ENCODE results near the gene DDI2. TPM values are rescaled to one million over a fixed set of nuclear protein-coding genes. Genes with fewer than 3 reads are reported as not detected.

DDI2 gene
- total RNA-seq, 2 donors from 2014 or later: 18.8 to 30.1 TPM

DNA sequence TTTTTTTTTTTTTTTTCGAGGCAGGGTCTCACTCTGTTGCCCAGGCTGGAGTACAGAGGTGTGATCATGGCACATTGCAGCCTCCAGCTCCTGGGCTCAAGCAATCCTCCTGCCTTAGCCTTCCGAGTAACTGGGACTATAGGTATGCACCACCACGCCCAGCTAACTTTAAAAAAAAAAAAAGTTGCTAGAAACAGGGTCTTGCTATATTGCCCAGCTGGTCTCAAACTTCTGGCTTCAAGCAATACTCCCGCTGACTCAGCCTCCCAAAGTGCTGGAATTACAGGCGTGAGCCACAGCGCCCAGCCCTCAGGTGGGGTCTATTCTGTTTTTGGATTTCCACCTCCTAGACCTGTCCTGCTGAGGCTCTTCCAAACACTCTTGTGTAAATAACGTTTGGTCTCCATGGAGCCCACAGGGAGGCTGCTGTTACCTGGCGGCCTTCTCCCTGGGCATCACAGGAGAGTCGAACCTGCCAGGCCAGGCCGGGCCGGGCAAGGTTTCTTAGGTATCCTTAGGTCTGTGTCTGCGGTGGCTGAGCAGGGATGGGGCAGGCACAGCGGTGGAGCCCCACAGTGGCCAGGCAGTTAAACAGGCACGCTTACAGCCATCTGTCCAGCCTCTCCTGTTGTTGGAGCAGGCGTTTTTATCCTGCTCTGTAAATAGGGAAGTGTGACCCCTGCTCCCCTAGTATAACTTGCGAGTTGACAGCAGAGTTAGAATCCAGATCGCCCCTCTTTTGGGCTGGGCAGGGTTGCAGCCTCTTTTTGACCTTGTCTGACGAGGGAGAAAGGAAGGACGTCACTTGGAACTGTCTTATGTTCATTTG, 85.7 kb downstream of the DDI2 start:
- Histone ChIP-seq H3K36me3 (replicated peaks in 1 of 2; ENCODE audit: insufficient read depth in 1 of 2, low read depth in 2 of 2) (no peaks in the 10 kb centered on the region), H3K9me3 (no peaks in the 10 kb centered on the region), H3K4me1 (peaks cover 14% of the 10 kb centered on the region), H3K27ac (peak overlapping the region; percentile 46 to 78 (median 74)), H3K4me3 (no peak overlapping the region), H3K27me3 (no peaks in the 10 kb centered on the region)
- WGBS, 2 donors: 44 to 50% methylated on average over 15 to 17 of the region's 19 CpGs
- intact Hi-C loops (cut with DNase I): no loop called here
- peak; percentile 46 to 64 (median 51) for DNase-seq
- no peak for TF ChIP-seq POLR2A (IDR thresholded peaks at IDR 0.05)
- TF ChIP-seq, protein P1, sequence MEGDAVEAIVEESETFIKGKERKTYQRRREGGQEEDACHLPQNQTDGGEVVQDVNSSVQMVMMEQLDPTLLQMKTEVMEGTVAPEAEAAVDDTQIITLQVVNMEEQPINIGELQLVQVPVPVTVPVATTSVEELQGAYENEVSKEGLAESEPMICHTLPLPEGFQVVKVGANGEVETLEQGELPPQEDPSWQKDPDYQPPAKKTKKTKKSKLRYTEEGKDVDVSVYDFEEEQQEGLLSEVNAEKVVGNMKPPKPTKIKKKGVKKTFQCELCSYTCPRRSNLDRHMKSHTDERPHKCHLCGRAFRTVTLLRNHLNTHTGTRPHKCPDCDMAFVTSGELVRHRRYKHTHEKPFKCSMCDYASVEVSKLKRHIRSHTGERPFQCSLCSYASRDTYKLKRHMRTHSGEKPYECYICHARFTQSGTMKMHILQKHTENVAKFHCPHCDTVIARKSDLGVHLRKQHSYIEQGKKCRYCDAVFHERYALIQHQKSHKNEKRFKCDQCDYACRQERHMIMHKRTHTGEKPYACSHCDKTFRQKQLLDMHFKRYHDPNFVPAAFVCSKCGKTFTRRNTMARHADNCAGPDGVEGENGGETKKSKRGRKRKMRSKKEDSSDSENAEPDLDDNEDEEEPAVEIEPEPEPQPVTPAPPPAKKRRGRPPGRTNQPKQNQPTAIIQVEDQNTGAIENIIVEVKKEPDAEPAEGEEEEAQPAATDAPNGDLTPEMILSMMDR (IDR thresholded peaks at IDR 0.05): peak in 5 of 7 experiments; percentile 16 to 42 (median 25)
- ATAC-seq: peak; percentile 74

DNA sequence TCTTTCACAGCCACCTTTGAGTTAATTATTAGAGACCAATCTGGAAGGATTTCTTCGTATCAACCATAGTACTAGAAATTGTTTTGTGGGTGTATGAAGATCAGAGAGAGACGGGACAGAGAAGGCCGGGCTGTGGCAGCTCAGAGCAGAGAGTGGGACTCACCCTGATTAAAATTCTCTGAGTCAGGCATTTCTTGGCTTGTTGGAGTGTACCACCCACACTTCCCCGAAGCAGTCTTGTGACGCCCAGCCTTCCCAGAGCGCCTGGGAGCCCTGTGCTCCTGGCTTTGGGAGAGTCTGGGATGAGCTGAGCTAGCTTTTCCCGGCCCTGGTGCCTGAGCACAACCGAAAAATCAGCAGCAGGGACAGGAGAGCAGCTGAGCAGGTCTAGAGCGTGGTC, 86.3 kb downstream of the DDI2 start:
- intact Hi-C loops (cut with DNase I): no loop called here
- Histone ChIP-seq H3K27me3 (no peaks in the 10 kb centered on the region), H3K4me1 (peaks cover 14% of the 10 kb centered on the region), H3K27ac (peak overlapping the region; percentile 8 to 78 (median 74)), H3K9me3 (no peaks in the 10 kb centered on the region), H3K36me3 (replicated peaks in 1 of 2; ENCODE audit: insufficient read depth in 1 of 2, low read depth in 2 of 2) (no peaks in the 10 kb centered on the region), H3K4me3 (no peak overlapping the region)
- WGBS, 2 donors: 26 to 31% methylated on average over 8 to 9 of the region's 9 CpGs
- TF ChIP-seq, protein P1 (IDR thresholded peaks at IDR 0.05): no peak
- TF ChIP-seq POLR2A (IDR thresholded peaks at IDR 0.05): peak in 1 of 3 donors; percentile 10
- DNase-seq (peak; percentile 43 to 66 (median 62)), ATAC-seq (peak; percentile 77)

DNA sequence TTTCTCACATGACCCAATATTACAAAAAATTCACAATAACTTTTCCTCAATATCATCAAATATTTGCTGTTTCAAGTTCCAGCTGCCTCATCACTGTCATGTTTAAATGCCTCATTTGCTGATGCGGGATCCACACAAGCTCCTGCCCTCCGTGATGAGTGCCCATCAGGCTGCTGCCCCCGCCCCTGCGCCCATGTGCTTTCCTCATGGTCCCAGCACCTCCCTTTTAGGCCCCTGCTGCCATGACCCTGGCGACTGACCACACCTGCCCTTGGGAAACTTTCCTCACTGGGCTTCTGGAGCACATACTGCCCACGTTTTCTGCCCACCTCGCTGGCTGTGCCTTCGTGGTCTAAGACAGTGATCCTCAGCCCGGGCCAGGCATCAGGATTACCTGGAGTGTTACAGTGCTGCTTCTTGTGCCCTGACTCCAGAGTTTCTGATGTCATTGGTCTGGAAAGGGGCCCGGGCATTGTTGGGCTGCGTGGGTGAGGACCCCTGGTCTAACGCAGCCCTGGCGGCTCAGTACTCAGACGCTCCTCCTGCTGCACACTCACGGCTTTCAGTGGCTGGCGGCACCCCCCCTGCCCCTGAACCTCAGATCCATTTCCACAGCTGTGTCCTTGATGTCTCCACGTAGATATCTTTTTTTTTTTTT, 87.4 kb downstream of the DDI2 start:
- Histone ChIP-seq H3K4me1 (peaks cover 14% of the 10 kb centered on the region), H3K27me3 (no peaks in the 10 kb centered on the region), H3K4me3 (no peak overlapping the region), H3K27ac (peak overlapping the region in 3 of 4 donors; percentile 29 to 78 (median 70)), H3K36me3 (replicated peaks in 1 of 2; ENCODE audit: insufficient read depth in 1 of 2, low read depth in 2 of 2) (no peaks in the 10 kb centered on the region), H3K9me3 (no peaks in the 10 kb centered on the region)
- intact Hi-C loops (cut with DNase I): no loop called here
- ATAC-seq (no peak), DNase-seq (no peak)
- TF ChIP-seq, protein P1 (IDR thresholded peaks at IDR 0.05): no peak
- TF ChIP-seq POLR2A (IDR thresholded peaks at IDR 0.05): no peak
- WGBS, 2 donors: 89 to 90% methylated on average over 17 of the region's 17 CpGs

DNA sequence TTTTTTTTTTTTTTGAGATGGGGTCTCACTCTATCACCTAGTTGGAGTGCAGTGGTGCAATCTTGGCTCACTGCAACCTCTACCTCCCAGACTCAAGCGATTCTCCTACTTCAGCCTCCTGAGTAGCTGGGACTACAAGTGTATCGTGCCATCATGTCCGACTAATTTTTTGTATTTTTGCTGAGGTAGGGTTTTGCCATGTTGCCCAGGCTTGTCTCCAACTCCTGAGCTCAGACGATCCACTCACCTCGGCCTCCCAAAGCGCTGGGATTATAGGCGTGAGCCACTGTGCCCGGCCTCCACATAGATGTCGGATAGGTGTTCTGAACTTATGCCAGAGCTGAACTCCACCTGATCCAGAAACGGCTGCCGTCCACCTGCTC, 87.9 kb downstream of the DDI2 start:
- ATAC-seq: no peak
- WGBS, 2 donors: 95 to 96% methylated on average over 10 to 11 of the region's 11 CpGs
- peaks cover 14% of the 10 kb centered on the region for H3K4me1 ChIP-seq

More for the DNA sequence above, 87.9 kb downstream of the DDI2 start:
- H3K9me3 ChIP-seq: no peaks in the 10 kb centered on the region
- no peak overlapping the region for H3K27ac ChIP-seq
- DNase-seq: no peak
- TF ChIP-seq, protein P1 (IDR thresholded peaks at IDR 0.05): no peak
- H3K36me3 ChIP-seq (replicated peaks in 1 of 2; ENCODE audit: insufficient read depth in 1 of 2, low read depth in 2 of 2): no peaks in the 10 kb centered on the region
- H3K4me3 ChIP-seq: no peak overlapping the region
- no peaks in the 10 kb centered on the region for H3K27me3 ChIP-seq
- intact Hi-C loops (cut with DNase I): no loop called here

All from body of pancreas (tissue), 4 donors.